ENCODE measurements around the gene CDK13. TPM values are rescaled to one million over a fixed set of nuclear protein-coding genes. Genes with fewer than 3 reads are reported as not detected.
A peak's percentile ranks its signal among the peaks of the same experiment; 100 is the strongest.
"Not testable (repeated sequence)": the region's sequence is repeated elsewhere in the genome, so short reads cannot be mapped to it uniquely, and the experiment has no call there.

The CDK13 gene
- 10 to 100 TPM; 29.6 to 30.5 TPM for total RNA-seq

- peaks cover 37% of the 10 kb centered on the region for H3K4me1 Mint-ChIP-seq (ENCODE audit: low read depth)
- CTCF ChIA-PET = interaction anchor here (0.7 to 5.5 kb wide), 5 partner anchors 8 to 184 kb away, joined by 3 to 46 read pairs (median 3); partner anchors contain the start of gene MPLKIP
Measured at GRCh38 chr7:39949971-39950472, at the start of gene CDK13. Gene CDK13 (plus strand): TSS chr7:39950256. CDS start chr7:39950642, 386 bp downstream.

GRCh38 chr7:39904077-39904486 is 46.0 kb upstream of the CDK13 start:
- Mint-ChIP-seq H3K27me3 (no peaks in the 10 kb centered on the region), H3K27ac (no peak overlapping the region), H3K4me1 (ENCODE audit: low read depth) (no peaks in the 10 kb centered on the region), H3K9me3 (peaks cover 5% of the 10 kb centered on the region), H3K36me3 (peaks cover 2% of the 10 kb centered on the region), H3K4me3 (no peak overlapping the region)
- intact Hi-C loops (cut with micrococcal nuclease) = no loop called here
- no peak for DNase-seq
- ChIA-PET CTCF (interaction anchor here (0.6 to 0.8 kb wide), 3 partner anchors 12 to 205 kb away, joined by 3 read pairs; no protein-coding TSS in a partner anchor), POLR2A (no interaction called here)

More at GRCh38 chr7:39949971-39950472, at the start of gene CDK13:
- H3K27ac Mint-ChIP-seq = peak within 1 kb of the TSS; percentile 100
- intact Hi-C loops (cut with micrococcal nuclease) = loop anchor here (1.0 to 2.0 kb wide), 5 partner anchors 184 to 383 kb away; partner anchors contain the start of genes MPLKIP, RALA and YAE1
- peaks cover 18% of the 10 kb centered on the region for H3K36me3 Mint-ChIP-seq
- POLR2A ChIA-PET = interaction anchor here (0.6 to 1.3 kb wide), 5 partner anchors 18 to 184 kb away, joined by 3 to 6 read pairs (median 4); partner anchors contain the start of genes MPLKIP and SUGCT
- no peaks in the 10 kb centered on the region for H3K9me3 Mint-ChIP-seq
- peak; percentile 93 for DNase-seq
- H3K27me3 Mint-ChIP-seq = peaks cover 5% of the 10 kb centered on the region
- H3K4me3 Mint-ChIP-seq = peak within 1 kb of the TSS; percentile 100

- CTCF ChIA-PET = no interaction called here
- Mint-ChIP-seq H3K4me1 (ENCODE audit: low read depth) (no peaks in the 10 kb centered on the region), H3K9me3 (peaks cover 19% of the 10 kb centered on the region), H3K27ac (no peak overlapping the region), H3K4me3 (no peak overlapping the region), H3K36me3 (peaks cover 3% of the 10 kb centered on the region), H3K27me3 (no peaks in the 10 kb centered on the region)
- POLR2A ChIA-PET = no interaction called here
- no peak for DNase-seq
- intact Hi-C loops (cut with micrococcal nuclease) = no loop called here
Measured at GRCh38 chr7:39908141-39908540, 41.9 kb upstream of the CDK13 start.

- no peak for DNase-seq
- ChIA-PET CTCF (interaction anchor here (1.4 kb wide), 1 partner anchor 12 kb away, joined by 3 read pairs; no protein-coding TSS in a partner anchor), POLR2A (no interaction called here)
- Mint-ChIP-seq H3K36me3 (peaks cover 3% of the 10 kb centered on the region), H3K9me3 (peaks cover 19% of the 10 kb centered on the region), H3K4me3 (no peak overlapping the region), H3K27me3 (no peaks in the 10 kb centered on the region), H3K27ac (no peak overlapping the region), H3K4me1 (ENCODE audit: low read depth) (no peaks in the 10 kb centered on the region)
- intact Hi-C loops (cut with micrococcal nuclease) = no loop called here
Measured at GRCh38 chr7:39908973-39909372, 41.1 kb upstream of the CDK13 start.

GRCh38 chr7:39909526-39909925 is 40.5 kb upstream of the CDK13 start:
- H3K9me3 Mint-ChIP-seq = peaks cover 19% of the 10 kb centered on the region
- intact Hi-C loops (cut with micrococcal nuclease) = no loop called here
- no peaks in the 10 kb centered on the region for H3K4me1 Mint-ChIP-seq (ENCODE audit: low read depth)
- no peak overlapping the region for H3K27ac Mint-ChIP-seq
- CTCF ChIA-PET = interaction anchor here (1.2 to 1.4 kb wide), 2 partner anchors 12 to 143 kb away, joined by 3 read pairs; no protein-coding TSS in a partner anchor
- H3K4me3 Mint-ChIP-seq = no peak overlapping the region
- no peak for DNase-seq
- no peaks in the 10 kb centered on the region for H3K27me3 Mint-ChIP-seq
- peaks cover 3% of the 10 kb centered on the region for H3K36me3 Mint-ChIP-seq
- POLR2A ChIA-PET = no interaction called here

- intact Hi-C loops (cut with micrococcal nuclease) = no loop called here
- Mint-ChIP-seq H3K4me1 (ENCODE audit: low read depth) (peaks cover 4% of the 10 kb centered on the region), H3K4me3 (no peak overlapping the region), H3K27me3 (no peaks in the 10 kb centered on the region), H3K36me3 (peaks cover 3% of the 10 kb centered on the region), H3K27ac (no peak overlapping the region), H3K9me3 (peaks cover 19% of the 10 kb centered on the region)
- CTCF ChIA-PET = interaction anchor here (1.2 kb wide), 1 partner anchor 142 kb away, joined by 3 read pairs; no protein-coding TSS in a partner anchor
- POLR2A ChIA-PET = no interaction called here
- DNase-seq = no peak
Measured at GRCh38 chr7:39910108-39910869, 39.8 kb upstream of the CDK13 start.

GRCh38 chr7:39911167-39911566 is 38.9 kb upstream of the CDK13 start:
- Mint-ChIP-seq H3K4me1 (ENCODE audit: low read depth) (peaks cover 6% of the 10 kb centered on the region), H3K9me3 (peaks cover 19% of the 10 kb centered on the region), H3K4me3 (no peak overlapping the region), H3K27me3 (no peaks in the 10 kb centered on the region), H3K36me3 (peaks cover 3% of the 10 kb centered on the region), H3K27ac (no peak overlapping the region)
- intact Hi-C loops (cut with micrococcal nuclease) = no loop called here
- POLR2A ChIA-PET = no interaction called here
- DNase-seq = no peak
- CTCF ChIA-PET = no interaction called here

- H3K36me3 Mint-ChIP-seq; intact Hi-C loops (cut with micrococcal nuclease); H3K4me3 Mint-ChIP-seq; H3K4me1 Mint-ChIP-seq (ENCODE audit: low read depth); CTCF ChIA-PET; H3K27ac Mint-ChIP-seq; H3K27me3 Mint-ChIP-seq: not testable (repeated sequence)
- DNase-seq = peak; percentile 20
- peaks cover 14% of the 10 kb centered on the region for H3K9me3 Mint-ChIP-seq
- POLR2A ChIA-PET = interaction anchor here (0.7 kb wide), 1 partner anchor 21 kb away, joined by 6 read pairs; no protein-coding TSS in a partner anchor
Measured at GRCh38 chr7:39915847-39916246, 34.2 kb upstream of the CDK13 start.

- ChIA-PET POLR2A (no interaction called here), CTCF (no interaction called here)
- H3K4me1 Mint-ChIP-seq (ENCODE audit: low read depth) = peaks cover 6% of the 10 kb centered on the region
- intact Hi-C loops (cut with micrococcal nuclease) = no loop called here
- peaks cover 3% of the 10 kb centered on the region for H3K27me3 Mint-ChIP-seq
- no peak for DNase-seq
- no peaks in the 10 kb centered on the region for H3K36me3 Mint-ChIP-seq
- H3K27ac Mint-ChIP-seq = no peak overlapping the region
- no peak overlapping the region for H3K4me3 Mint-ChIP-seq
- H3K9me3 Mint-ChIP-seq = no peaks in the 10 kb centered on the region
Measured at GRCh38 chr7:39919646-39920045, 30.4 kb upstream of the CDK13 start.

GRCh38 chr7:39921506-39922175 is 28.4 kb upstream of the CDK13 start:
- intact Hi-C loops (cut with micrococcal nuclease) = no loop called here
- ChIA-PET CTCF (interaction anchor here (0.5 to 1.4 kb wide), 2 partner anchors 25 to 664 kb away, joined by 3 to 6 read pairs; no protein-coding TSS in a partner anchor), POLR2A (no interaction called here)
- no peak for DNase-seq
- Mint-ChIP-seq H3K27ac (no peak overlapping the region), H3K9me3 (no peaks in the 10 kb centered on the region), H3K4me3 (no peak overlapping the region), H3K4me1 (ENCODE audit: low read depth) (no peaks in the 10 kb centered on the region), H3K27me3 (peaks cover 3% of the 10 kb centered on the region), H3K36me3 (no peaks in the 10 kb centered on the region)

- Mint-ChIP-seq H3K4me1 (ENCODE audit: low read depth) (no peaks in the 10 kb centered on the region), H3K27ac (no peak overlapping the region), H3K9me3 (no peaks in the 10 kb centered on the region), H3K27me3 (peaks cover 3% of the 10 kb centered on the region), H3K4me3 (no peak overlapping the region), H3K36me3 (no peaks in the 10 kb centered on the region)
- ChIA-PET POLR2A (no interaction called here), CTCF (interaction anchor here (2.3 kb wide), 1 partner anchor 26 kb away, joined by 6 read pairs; no protein-coding TSS in a partner anchor)
- intact Hi-C loops (cut with micrococcal nuclease) = no loop called here
- DNase-seq = no peak
Measured at GRCh38 chr7:39922580-39922979, 27.5 kb upstream of the CDK13 start.

GRCh38 chr7:39923091-39923490 is 27.0 kb upstream of the CDK13 start:
- Mint-ChIP-seq H3K36me3 (no peaks in the 10 kb centered on the region), H3K4me1 (ENCODE audit: low read depth) (no peaks in the 10 kb centered on the region), H3K27ac (no peak overlapping the region), H3K27me3 (peaks cover 3% of the 10 kb centered on the region), H3K4me3 (no peak overlapping the region), H3K9me3 (no peaks in the 10 kb centered on the region)
- intact Hi-C loops (cut with micrococcal nuclease) = no loop called here
- no peak for DNase-seq
- POLR2A ChIA-PET = no interaction called here
- CTCF ChIA-PET = interaction anchor here (2.3 kb wide), 1 partner anchor 27 kb away, joined by 6 read pairs; no protein-coding TSS in a partner anchor

Measured in activated CD4-positive, alpha-beta memory T cell treated with anti-CD3 and anti-CD28 coated beads for 36 hours (primary cell).